GM21737 (cell line): ENCODE measurements around the gene IFNW1.
"Not testable (repeated sequence)": the region's sequence is repeated elsewhere in the genome, so short reads cannot be mapped to it uniquely, and the experiment has no call there.

Experiments used
- ATAC-seq: cut with Tn5 transposase; IDR thresholded peaks from one replicate; pipeline ENCODE4 v1.9.1; 2021; ENCODE audit warnings: mild to moderate bottlenecking, moderate library complexity; ENCODE audit not compliant: unreplicated experiment

The IFNW1 gene

GRCh38 chr9:21141427-21141882 is at the start of gene IFNW1:
Gene IFNW1 (minus strand): TSS chr9:21141832. CDS start chr9:21141570, 262 bp downstream.
- ATAC-seq, result no peak

DNA sequence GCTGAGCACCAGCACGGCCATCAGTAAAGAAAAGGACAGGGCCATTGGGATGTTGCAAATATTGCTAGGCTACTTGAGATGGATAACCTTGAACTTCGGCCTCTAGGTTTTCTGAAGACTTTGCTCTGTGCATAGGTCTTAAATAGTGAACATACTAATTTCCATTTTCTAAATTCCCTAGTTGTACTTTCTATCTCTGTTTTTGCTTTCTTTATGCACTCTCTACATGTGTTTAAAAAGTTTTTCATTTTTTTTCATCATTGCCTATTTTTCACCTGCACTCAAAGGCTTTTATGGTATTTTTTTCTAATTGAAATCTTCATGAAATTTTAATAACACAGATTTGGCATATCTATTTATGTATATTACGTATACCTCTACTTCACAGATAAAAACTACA is 45.9 kb upstream of the IFNW1 start, which contains the start of gene IFNA4:
Gene IFNA4, minus strand, starts transcription at position 101 of the 400 bp plus-strand sequence. Its CDS starts 56 bp downstream, at position 45.
- ATAC-seq, result not testable (repeated sequence)

DNA sequence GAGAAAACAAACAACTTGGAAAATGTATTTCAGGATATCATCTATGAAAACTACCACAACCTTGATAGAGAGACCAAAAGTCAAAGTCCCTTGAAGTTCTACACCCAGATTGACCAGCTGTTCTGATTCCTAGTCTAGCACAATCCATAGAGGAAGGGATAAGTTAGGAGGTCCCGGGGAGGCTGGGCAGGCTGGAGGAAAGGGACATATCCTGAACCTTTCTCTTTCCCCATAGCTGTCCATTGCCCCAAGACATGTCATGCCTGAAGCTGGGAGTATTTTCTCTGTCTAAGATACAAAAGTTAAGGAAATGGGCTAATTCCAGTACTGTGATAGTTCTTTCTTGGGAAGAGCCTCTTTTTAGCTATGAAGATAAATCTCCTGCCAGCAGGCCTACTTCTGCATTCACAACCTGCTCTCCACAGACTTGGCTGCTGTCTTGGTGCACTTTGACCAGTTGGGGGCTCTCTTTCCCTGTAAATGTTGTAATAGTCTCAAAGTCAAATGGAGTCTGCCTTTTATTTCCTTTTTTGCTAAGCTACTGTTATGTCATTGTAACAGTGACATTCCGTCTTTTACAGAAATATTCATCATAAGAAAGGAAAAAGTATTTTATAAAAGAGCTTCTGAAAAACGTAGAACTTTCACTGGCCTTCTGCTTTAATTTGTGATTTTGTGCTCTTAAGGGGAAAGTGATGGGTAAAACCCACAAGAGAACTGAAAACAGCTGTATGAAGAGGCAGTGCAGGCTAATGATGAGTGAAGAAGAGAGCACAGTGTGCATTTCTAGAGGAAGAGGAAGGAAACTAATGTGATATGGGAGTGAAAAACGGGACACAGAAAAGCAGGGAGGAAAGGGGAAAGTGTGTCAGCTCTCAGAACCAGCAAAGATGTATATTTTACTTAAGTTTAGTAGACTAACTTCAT is 41.4 kb upstream of the IFNW1 start:
- peak; percentile 88 for ATAC-seq

GRCh38 chr9:21174671-21175070 is 33.0 kb upstream of the IFNW1 start:
- no peak for ATAC-seq

- ATAC-seq, result no peak
Measured at GRCh38 chr9:21172156-21172555, 30.5 kb upstream of the IFNW1 start.

- no peak for ATAC-seq
Measured at GRCh38 chr9:21171351-21171750, 29.7 kb upstream of the IFNW1 start.

- ATAC-seq, result not testable (repeated sequence)
Measured at GRCh38 chr9:21166560-21166959, 24.9 kb upstream of the IFNW1 start, which contains the start of gene IFNA21. Gene IFNA21 (minus strand): TSS chr9:21166660. CDS start chr9:21166612, 48 bp downstream.

DNA sequence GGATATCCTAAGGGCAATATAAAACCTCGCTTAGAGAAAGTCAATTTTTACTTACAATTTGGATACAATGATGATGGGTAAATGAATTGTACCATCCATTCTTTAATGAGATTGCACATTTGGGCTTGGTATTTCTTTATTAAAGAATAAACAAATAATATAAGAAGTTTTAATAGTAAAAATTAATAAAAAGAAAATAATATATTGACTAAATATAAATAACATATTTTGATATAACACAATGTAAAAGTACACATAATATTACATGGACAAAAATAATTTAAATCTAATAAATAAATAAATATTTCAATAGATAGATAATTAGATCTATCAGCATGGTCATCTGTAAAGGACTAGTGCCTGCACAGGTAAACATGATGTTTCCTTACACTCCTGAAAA is 23.9 kb upstream of the IFNW1 start:
- ATAC-seq, result no peak

DNA sequence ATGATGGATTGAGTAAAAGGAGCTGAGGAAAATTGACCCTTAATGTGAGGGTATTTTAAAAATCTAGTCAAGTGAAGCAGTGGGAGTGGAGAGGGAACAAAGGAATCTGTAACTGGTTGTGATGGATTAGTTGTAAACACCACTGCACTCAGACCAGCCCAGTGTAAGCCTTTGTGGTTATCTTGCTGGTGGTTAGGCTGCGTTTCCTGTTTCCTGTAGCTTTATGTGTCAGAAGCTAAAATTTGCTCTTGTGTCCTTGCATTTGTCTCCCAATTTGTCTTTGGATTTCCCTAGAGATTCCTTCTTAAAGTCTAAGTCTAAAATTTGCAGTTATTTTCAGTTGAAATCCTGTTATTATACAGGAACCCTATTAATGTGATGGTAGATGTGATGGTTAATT is 18.5 kb upstream of the IFNW1 start:
- ATAC-seq, result peak; percentile 84

GRCh38 chr9:21155501-21155900 is 13.9 kb upstream of the IFNW1 start:
- ATAC-seq, result no peak

- peak; percentile 92 for ATAC-seq
Measured at GRCh38 chr9:21154018-21154608, 12.5 kb upstream of the IFNW1 start.

- ATAC-seq, result peak; percentile 34
Measured at GRCh38 chr9:21153336-21154017, 11.8 kb upstream of the IFNW1 start.

GRCh38 chr9:21144603-21145002 is 3.0 kb upstream of the IFNW1 start:
- no peak for ATAC-seq

GRCh38 chr9:21137020-21137419 is 4.6 kb downstream of the IFNW1 start:
- no peak for ATAC-seq

- no peak for ATAC-seq
Measured at GRCh38 chr9:21135736-21136135, 5.9 kb downstream of the IFNW1 start.

DNA sequence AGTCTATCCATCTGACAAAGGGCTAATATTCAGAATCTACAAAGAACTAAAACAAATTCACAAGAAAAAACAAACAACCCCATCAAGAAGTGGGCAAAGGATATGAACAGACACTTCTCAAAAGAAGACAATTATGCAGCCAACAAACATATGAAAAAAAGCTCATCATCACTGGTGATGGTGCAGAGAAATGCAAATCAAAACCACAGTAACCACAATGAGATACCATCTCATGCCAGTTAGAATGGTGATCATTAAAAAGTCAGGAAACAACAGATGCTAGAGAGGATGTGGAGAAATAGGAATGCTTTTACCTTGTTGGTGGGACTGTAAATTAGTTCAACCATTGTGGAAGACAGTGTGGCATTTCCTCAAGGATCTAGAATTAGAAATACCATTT is 13.4 kb downstream of the IFNW1 start:
- not testable (repeated sequence) for ATAC-seq

DNA sequence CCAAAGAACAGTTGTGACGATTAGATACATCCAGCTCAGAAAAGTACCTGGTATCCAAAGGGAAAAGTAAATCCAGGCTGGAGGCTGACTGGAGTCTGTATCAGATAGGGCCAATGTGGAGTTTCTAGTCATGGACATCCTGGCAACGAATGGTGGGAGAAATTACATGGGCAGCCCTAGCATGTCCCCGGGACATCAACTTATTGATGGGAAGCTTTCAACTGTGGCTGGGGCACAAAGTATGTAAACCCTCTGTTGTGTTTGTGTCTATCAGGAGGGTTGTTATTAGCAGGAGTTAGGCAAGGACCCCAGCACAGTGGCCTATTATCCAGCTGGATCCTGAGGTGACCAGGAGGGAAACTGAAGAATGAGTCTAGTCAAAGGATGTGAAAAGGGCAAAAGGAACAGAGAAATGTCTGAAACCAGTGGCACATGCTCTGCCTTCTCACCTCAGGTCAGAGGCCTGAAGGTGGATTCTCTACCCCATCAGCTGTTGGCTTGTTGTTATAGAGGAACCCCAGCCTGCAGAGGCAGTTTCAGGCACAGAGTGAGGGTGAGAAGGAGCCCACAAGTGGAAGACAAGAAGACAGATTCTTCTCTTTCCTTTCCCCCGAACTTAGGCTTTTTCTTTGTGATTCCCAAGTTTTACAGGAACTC is 19.9 kb downstream of the IFNW1 start:
- peak; percentile 91 for ATAC-seq

- no peak for ATAC-seq
Measured at GRCh38 chr9:21121079-21121478, 20.6 kb downstream of the IFNW1 start.

DNA sequence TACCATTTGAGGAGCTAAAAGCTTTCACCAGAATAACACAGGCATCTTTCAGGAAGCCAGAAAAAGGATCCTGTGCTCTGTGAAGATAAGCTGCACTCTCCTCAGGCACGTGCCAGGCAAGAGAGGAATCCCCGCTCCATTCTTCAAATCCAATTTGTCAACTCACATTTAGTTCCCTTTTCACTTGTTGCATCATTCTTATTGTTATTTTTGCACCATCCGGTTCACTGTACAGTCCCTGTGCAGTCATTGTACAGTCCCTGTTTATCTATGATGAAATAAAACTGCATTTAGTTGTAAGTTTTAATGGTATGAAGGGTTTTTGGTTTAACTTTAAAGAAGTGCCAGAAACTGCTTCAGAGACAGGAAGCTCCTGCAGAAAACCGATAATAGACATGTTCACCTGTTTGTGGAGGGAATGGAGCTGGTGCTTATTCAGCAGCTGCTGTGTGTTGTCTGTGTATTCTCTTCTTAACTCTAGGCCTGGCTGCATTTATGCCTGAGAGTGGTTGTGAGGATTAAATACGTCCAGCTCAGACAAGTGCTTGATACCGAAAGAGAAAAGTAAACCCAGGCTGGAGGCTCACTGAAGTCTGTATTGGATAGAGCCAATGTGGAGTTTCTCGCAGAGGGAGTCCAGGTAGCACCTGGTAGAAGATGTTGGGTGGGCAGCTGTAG is 22.4 kb downstream of the IFNW1 start:
- ATAC-seq, result no peak

DNA sequence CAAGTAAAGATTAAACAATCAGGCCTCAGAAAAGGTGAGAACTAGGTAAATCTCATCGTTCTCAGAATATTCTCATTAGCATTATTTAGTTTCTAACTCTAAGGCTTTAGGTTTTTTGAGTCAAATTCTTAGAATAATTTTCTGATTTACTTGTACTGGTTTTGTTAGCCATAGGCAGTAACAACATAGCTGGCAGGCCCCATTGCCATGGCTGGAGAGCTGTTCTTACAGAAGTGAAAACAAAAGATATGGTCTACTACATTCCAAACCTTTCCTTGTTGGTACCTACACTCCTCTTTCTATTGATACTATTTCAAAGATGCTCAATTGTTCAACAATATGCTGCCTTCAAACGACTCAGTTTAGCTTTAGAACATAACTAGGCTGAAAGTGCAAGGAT is 27.3 kb downstream of the IFNW1 start:
- ATAC-seq, result no peak
